ENCODE data around the gene PAXX.
A peak's percentile ranks its signal among the peaks of the same experiment; 100 is the strongest.

Gene PAXX

GRCh38 chr9:136991993-136992818 is at the start of gene PAXX:
TSS of gene PAXX (plus strand) at chr9:136992422. CDS start at chr9:136992444, 22 bp downstream.
- peak; percentile 86 to 92 for DNase-seq

GRCh38 chr9:136942881-136943230 is 49.4 kb upstream of the PAXX start:
- no peak for DNase-seq

GRCh38 chr9:136943291-136944211 is 48.7 kb upstream of the PAXX start:
- DNase-seq, result peak in 1 of 2 donors; percentile 17

GRCh38 chr9:136944212-136944518 is 48.1 kb upstream of the PAXX start:
- DNase-seq, result peak in 1 of 2 donors; percentile 47

- peak; percentile 92 to 96 for DNase-seq
These were observed 47.5 kb upstream of the PAXX start, which contains the start of the genes C8G and FBXW5 for GRCh38 chr9:136944519-136945332. TSS of gene C8G (plus strand) at chr9:136945243. CDS start at chr9:136945321, 78 bp downstream. TSS of gene FBXW5 (minus strand) at chr9:136944738. CDS start at chr9:136944083, 655 bp downstream.

- no peak for DNase-seq
These were observed 46.6 kb upstream of the PAXX start for GRCh38 chr9:136945333-136946227.

GRCh38 chr9:136946228-136947027 is 45.8 kb upstream of the PAXX start:
- no peak for DNase-seq

- DNase-seq, result peak in 1 of 2 donors; percentile 62
These were observed 45.0 kb upstream of the PAXX start for GRCh38 chr9:136947028-136947891.

- DNase-seq, result peak in 1 of 2 donors; percentile 56
These were observed 44.2 kb upstream of the PAXX start for GRCh38 chr9:136947955-136948510.

GRCh38 chr9:136949239-136949816 is 42.9 kb upstream of the PAXX start:
- no peak for DNase-seq

- DNase-seq, result peak; percentile 71 to 85
These were observed 42.2 kb upstream of the PAXX start for GRCh38 chr9:136949817-136950655.

- no peak for DNase-seq
These were observed 41.5 kb upstream of the PAXX start for GRCh38 chr9:136950656-136951276.

- no peak for DNase-seq
These were observed 40.5 kb upstream of the PAXX start, which contains the start of gene LCN12 for GRCh38 chr9:136951541-136952320. TSS of gene LCN12 (plus strand) at chr9:136952273. CDS start at chr9:136952328, 55 bp downstream.

GRCh38 chr9:136952321-136952850 is 39.8 kb upstream of the PAXX start:
- no peak for DNase-seq

- no peak for DNase-seq
These were observed 39.1 kb upstream of the PAXX start for GRCh38 chr9:136952876-136953770.
